IgD-negative memory B cell (primary cell): ENCODE data around the gene EIF2B5. TPM values are rescaled to one million over a fixed set of nuclear protein-coding genes. Genes with fewer than 3 reads are reported as not detected.
"Not testable (repeated sequence)": the region's sequence is repeated elsewhere in the genome, so short reads cannot be mapped to it uniquely, and the experiment has no call there.

Experiments
- H3K27ac Mint-ChIP-seq, 3 donors: one replicate each; pipeline ENCODE4 v1.8.0; 2020 to 2022; ENCODE audit warnings: mild to moderate bottlenecking in 3 of 3, mixed read lengths in 3 of 3, moderate library complexity in 1 of 3
- H3K27me3 Mint-ChIP-seq: one replicate; pipeline ENCODE4 v1.8.0; 2021; ENCODE audit warnings: mixed read lengths
- H3K36me3 Mint-ChIP-seq: one replicate; pipeline ENCODE4 v1.8.0; 2020; ENCODE audit warnings: mild to moderate bottlenecking, mixed read lengths
- H3K4me1 Mint-ChIP-seq, 3 donors: one replicate each; pipeline ENCODE4 v1.8.0; 2020 to 2022; ENCODE audit warnings: mixed read lengths in 3 of 3, mild to moderate bottlenecking in 1 of 3
- H3K4me3 Mint-ChIP-seq, 4 donors: one replicate each; pipeline ENCODE4 v1.8.0; 2020 to 2022; ENCODE audit warnings: mild to moderate bottlenecking in 4 of 4, mixed read lengths in 4 of 4, moderate library complexity in 3 of 4
- H3K9me3 Mint-ChIP-seq, 3 donors: one replicate each; pipeline ENCODE4 v1.8.0; 2020 to 2021; ENCODE audit warnings: mixed read lengths in 3 of 3, mild to moderate bottlenecking in 1 of 3
- polyA plus RNA-seq: library from polyadenylated mRNA; unstranded; fragments of 300-500 nt; fragmentation: Illumina TruSeq; gene quantifications from one replicate; pipeline ENCODE4 v1.2.3, GENCODE V29; 2021

EIF2B5 gene
- polyA plus RNA-seq, result 44.5 TPM

DNA sequence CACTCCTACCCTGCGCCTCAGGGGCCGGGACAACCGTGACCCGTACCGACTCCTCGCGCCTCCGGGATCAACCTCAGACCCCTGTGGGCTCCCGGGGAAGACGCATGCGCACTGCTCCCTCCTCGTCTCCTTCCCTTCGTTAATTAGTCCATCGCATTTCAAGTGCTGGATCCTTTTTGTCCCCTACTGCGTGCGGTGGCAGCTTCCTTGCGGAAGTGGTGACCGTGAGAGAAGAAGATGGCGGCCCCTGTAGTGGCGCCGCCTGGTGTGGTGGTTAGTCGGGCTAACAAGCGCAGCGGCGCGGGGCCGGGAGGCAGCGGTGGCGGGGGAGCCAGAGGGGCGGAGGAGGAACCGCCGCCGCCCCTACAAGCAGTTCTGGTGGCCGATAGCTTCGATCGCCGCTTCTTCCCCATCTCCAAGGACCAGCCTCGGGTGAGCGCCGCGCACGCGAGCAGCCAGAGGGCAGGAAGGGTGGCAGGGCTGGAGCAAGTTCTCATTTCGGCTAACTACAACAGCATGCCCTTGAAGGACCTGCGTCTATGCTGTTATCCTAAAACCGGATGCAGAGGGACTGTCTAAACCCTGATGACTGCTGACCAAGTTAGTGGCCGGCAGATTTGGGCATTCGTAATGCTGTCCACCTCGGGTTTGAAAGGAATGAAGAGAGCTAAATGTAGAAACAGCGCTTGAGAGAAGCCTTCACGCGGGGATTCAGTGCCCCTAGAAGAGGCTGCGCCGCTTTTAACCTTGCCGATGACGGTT is at the start of gene EIF2B5:
Gene EIF2B5 (plus strand): TSS at position 210 of the 762 bp plus-strand sequence. CDS start 28 bp downstream, at position 238.
- H3K9me3 Mint-ChIP-seq, result no peaks in the 10 kb centered on the region
- peak within 1 kb of the TSS; percentile 84 to 98 (median 97) for H3K27ac Mint-ChIP-seq
- peaks cover 21 to 40% (median 25%) of the 10 kb centered on the region in 3 donors for H3K4me1 Mint-ChIP-seq
- peak within 1 kb of the TSS; percentile 96 to 98 (median 96) for H3K4me3 Mint-ChIP-seq
- peaks cover 1% of the 10 kb centered on the region for H3K36me3 Mint-ChIP-seq
- no peaks in the 10 kb centered on the region for H3K27me3 Mint-ChIP-seq

DNA sequence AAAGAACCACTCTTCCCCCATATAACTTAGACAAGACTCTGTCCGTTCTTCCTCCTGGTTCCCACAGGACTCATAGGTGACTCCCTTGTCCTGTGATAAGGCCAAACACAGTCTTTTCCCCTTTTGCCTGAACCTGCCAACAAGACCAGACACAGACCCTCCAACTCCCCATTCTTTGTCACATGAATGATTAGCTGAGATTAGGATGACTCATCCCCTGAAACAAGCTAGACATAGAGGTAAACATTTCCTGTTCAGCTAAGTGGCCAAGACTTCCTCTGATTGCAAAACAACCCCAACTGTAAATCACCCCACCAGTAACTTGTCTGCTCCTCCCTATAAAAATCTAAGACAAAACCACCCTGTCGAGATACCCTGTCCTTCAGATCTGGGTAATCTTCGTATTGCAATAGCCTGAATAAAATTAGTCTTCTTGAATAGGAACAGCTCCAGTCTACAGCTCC is 49.7 kb upstream of the EIF2B5 start:
- Mint-ChIP-seq H3K4me1 (peaks cover 0 to 6% (median under 1%) of the 10 kb centered on the region in 3 donors), H3K27ac (no peak overlapping the region), H3K9me3 (peaks cover 0 to 2% (median 0%) of the 10 kb centered on the region in 3 donors), H3K27me3 (no peaks in the 10 kb centered on the region), H3K4me3 (no peak overlapping the region), H3K36me3 (no peaks in the 10 kb centered on the region)

DNA sequence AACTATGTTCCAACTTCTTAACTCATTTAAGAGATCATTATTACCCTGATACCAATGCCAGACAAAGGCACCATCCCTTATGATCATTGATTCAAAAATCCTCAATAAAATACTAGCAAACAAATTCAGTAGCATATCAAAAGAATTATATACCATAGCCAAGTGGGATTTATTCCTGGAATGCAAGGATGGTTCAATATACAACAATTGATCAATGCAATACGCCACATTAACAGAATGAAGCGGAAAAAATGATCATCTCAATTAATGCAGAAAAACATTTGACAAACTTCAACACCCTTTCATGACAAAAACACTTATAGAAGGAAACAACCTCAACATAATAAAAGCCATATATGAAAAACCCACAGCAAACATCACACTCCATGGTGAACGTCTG is 43.0 kb upstream of the EIF2B5 start:
- Mint-ChIP-seq H3K4me1 (peaks cover 0 to 6% (median 3%) of the 10 kb centered on the region in 3 donors), H3K4me3 (no peak overlapping the region), H3K36me3 (peaks cover 2% of the 10 kb centered on the region), H3K27ac (no peak overlapping the region), H3K27me3 (no peaks in the 10 kb centered on the region), H3K9me3 (peaks cover 0 to 16% (median 10%) of the 10 kb centered on the region in 3 donors)

- peaks cover 2% of the 10 kb centered on the region for H3K36me3 Mint-ChIP-seq
- no peak within 1 kb of the TSS for H3K27ac Mint-ChIP-seq
- H3K4me1 Mint-ChIP-seq, result peaks cover 0 to 9% (median 3%) of the 10 kb centered on the region in 3 donors
- H3K27me3 Mint-ChIP-seq, result no peaks in the 10 kb centered on the region
- peaks cover 0 to 9% (median 5%) of the 10 kb centered on the region in 3 donors for H3K9me3 Mint-ChIP-seq
- H3K4me3 Mint-ChIP-seq, result no peak within 1 kb of the TSS
These were observed 38.3 kb upstream of the EIF2B5 start, which contains the start of gene HTR3E for GRCh38 chr3:184096811-184097383. TSS of gene HTR3E (plus strand) at chr3:184097064. CDS start at chr3:184097530, 466 bp downstream.

DNA sequence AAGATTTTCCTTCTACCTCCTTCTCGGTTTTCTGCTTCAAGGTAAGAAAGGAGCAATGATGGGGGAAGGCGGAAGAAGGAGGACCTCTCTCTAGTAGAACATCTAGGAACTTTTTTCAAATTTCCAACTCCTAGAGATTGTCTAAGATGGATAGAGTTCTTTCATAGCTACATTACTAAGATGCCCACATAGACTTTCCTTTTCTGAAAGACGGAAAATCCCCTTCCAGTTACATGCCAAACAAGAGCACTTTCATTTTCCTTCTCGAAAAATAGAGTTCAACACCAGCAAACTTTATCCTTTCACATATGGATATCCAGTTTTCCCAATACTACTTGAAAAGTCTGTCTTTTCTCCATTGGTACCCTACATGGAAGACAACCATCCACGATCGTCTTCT is 37.6 kb upstream of the EIF2B5 start:
- H3K27me3 Mint-ChIP-seq, result no peaks in the 10 kb centered on the region
- peaks cover 0 to 9% (median 3%) of the 10 kb centered on the region in 3 donors for H3K4me1 Mint-ChIP-seq
- H3K9me3 Mint-ChIP-seq, result peaks cover 0 to 5% (median 4%) of the 10 kb centered on the region in 3 donors
- no peak overlapping the region for H3K4me3 Mint-ChIP-seq
- no peak overlapping the region for H3K27ac Mint-ChIP-seq
- H3K36me3 Mint-ChIP-seq, result peaks cover 2% of the 10 kb centered on the region

- Mint-ChIP-seq H3K36me3 (no peaks in the 10 kb centered on the region), H3K4me1 (peaks cover 0 to 9% (median 3%) of the 10 kb centered on the region in 3 donors), H3K9me3 (no peaks in the 10 kb centered on the region), H3K4me3 (peak overlapping the region in 1 of 4 donors; percentile 15), H3K27ac (no peak overlapping the region), H3K27me3 (no peaks in the 10 kb centered on the region)
These were observed 35.1 kb upstream of the EIF2B5 start for GRCh38 chr3:184099806-184100686.

DNA sequence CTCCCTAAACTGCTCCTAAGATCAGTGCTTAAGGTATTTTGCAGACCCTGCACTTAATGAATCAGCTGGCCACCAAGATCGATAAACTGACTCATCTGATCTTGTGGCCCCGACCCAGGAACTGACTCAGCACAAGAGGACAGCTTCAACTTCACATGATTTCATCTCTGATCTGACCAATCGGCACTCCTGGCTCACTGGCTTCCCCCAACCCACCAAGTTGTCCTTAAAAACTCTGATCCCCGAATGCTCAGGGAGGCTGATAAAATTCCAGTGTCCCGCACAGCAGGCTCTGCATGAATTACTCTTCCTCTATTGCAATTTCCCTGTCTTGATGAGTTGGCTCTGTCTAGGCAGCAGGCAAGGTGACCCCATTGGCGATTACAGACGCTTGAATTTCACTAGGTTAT is 24.8 kb upstream of the EIF2B5 start:
- Mint-ChIP-seq H3K36me3 (no peaks in the 10 kb centered on the region), H3K4me3 (peak overlapping the region in 1 of 4 donors; percentile 1), H3K9me3 (no peaks in the 10 kb centered on the region), H3K27ac (no peak overlapping the region), H3K27me3 (peaks cover 6% of the 10 kb centered on the region), H3K4me1 (no peaks in the 10 kb centered on the region)

- Mint-ChIP-seq H3K4me1 (no peaks in the 10 kb centered on the region), H3K4me3 (no peak overlapping the region), H3K27ac (peak overlapping the region in 1 of 3 donors; percentile 27), H3K9me3 (no peaks in the 10 kb centered on the region), H3K36me3 (peaks cover 3% of the 10 kb centered on the region), H3K27me3 (peaks cover 3% of the 10 kb centered on the region)
These were observed 19.1 kb upstream of the EIF2B5 start for GRCh38 chr3:184116017-184116416.

DNA sequence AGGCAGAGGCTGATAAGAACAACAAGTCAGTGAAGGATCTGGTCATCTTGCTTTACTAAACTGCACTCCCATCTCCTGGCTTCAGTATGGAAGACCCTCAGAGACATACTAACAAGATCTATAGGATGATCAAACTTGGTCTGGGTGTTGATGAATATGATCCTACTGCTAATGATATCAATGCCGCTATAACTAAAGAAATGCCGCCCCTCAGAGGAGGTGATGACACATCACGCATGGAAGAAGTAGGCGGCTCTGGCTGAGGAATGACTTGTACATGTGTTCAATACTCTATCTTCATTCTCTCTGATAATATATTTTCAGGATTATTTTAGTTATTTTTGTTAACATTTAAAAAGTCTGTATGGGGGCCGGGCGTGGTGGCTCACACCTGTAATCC is 17.5 kb upstream of the EIF2B5 start:
- H3K4me1 Mint-ChIP-seq, result no peaks in the 10 kb centered on the region
- peaks cover 1% of the 10 kb centered on the region for H3K27me3 Mint-ChIP-seq
- H3K36me3 Mint-ChIP-seq, result peaks cover 3% of the 10 kb centered on the region
- no peak overlapping the region for H3K4me3 Mint-ChIP-seq
- no peaks in the 10 kb centered on the region for H3K9me3 Mint-ChIP-seq
- peak overlapping the region in 1 of 3 donors; percentile 62 for H3K27ac Mint-ChIP-seq

GRCh38 chr3:184121031-184121430 is 14.1 kb upstream of the EIF2B5 start:
- H3K27me3 Mint-ChIP-seq, H3K9me3 Mint-ChIP-seq, H3K36me3 Mint-ChIP-seq, H3K27ac Mint-ChIP-seq, H3K4me1 Mint-ChIP-seq, H3K4me3 Mint-ChIP-seq: not testable (repeated sequence)

DNA sequence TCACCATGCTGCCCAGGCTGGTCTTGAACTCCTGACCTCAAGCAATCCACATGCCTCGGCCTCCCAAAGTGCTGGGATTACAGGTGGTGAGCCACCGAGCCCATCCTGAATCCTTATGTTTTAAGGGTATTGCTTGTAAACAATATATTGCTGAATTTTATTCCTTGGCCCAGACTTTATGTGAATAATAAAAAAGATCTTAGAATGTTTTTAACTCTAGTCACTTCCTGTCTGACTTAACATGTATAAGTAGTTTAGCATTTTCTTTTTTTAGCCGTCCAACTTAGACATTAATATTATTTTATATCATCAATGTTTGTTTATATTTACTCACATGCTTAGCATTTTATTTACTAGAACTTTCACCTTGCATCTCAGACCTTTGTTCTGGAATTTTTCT is 9.2 kb upstream of the EIF2B5 start:
- Mint-ChIP-seq H3K36me3 (peaks cover 1% of the 10 kb centered on the region), H3K27ac (no peak overlapping the region), H3K27me3 (no peaks in the 10 kb centered on the region), H3K9me3 (no peaks in the 10 kb centered on the region), H3K4me3 (no peak overlapping the region), H3K4me1 (no peaks in the 10 kb centered on the region)

GRCh38 chr3:184129012-184129411 is 6.1 kb upstream of the EIF2B5 start:
- H3K27me3 Mint-ChIP-seq, result no peaks in the 10 kb centered on the region
- no peak overlapping the region for H3K27ac Mint-ChIP-seq
- H3K4me1 Mint-ChIP-seq, result peaks cover 2 to 6% (median 3%) of the 10 kb centered on the region in 3 donors
- H3K36me3 Mint-ChIP-seq, result peaks cover 1% of the 10 kb centered on the region
- H3K9me3 Mint-ChIP-seq, result no peaks in the 10 kb centered on the region
- no peak overlapping the region for H3K4me3 Mint-ChIP-seq

DNA sequence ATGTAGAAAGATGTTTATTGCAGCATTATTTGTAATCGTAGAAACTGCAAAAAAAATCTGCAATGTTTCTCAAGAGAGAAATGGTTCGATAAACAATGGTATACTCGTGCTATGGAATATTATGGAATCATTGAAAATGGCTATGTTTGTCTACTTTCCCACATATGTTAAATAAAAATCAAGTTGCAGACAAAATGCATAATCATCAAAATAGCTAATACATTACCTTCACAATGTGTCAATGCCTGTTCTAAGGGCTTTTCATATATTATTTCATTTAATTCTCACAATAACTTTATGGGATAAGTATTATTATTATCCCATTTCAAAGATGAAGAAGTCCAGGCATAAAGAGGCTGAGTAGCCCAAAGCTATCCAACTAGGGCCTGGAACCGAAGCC is 2.2 kb upstream of the EIF2B5 start:
- Mint-ChIP-seq H3K4me3 (peak overlapping the region in 2 of 4 donors; percentile 96 to 97), H3K4me1 (peaks cover 21 to 39% (median 24%) of the 10 kb centered on the region in 3 donors), H3K9me3 (no peaks in the 10 kb centered on the region), H3K27me3 (no peaks in the 10 kb centered on the region), H3K27ac (no peak overlapping the region), H3K36me3 (peaks cover 1% of the 10 kb centered on the region)

GRCh38 chr3:184133840-184134745 is 1.1 kb upstream of the EIF2B5 start:
- Mint-ChIP-seq H3K27ac (peak overlapping the region; percentile 74 to 98 (median 84)), H3K9me3 (no peaks in the 10 kb centered on the region), H3K27me3 (no peaks in the 10 kb centered on the region), H3K4me1 (peaks cover 21 to 40% (median 25%) of the 10 kb centered on the region in 3 donors), H3K4me3 (peak overlapping the region; percentile 96 to 98 (median 96)), H3K36me3 (no peaks in the 10 kb centered on the region)
